MM.1S (cell line): ENCODE measurements around the gene HIPK1.
"Not testable (repeated sequence)": the region's sequence is repeated elsewhere in the genome, so short reads cannot be mapped to it uniquely, and the experiment has no call there.

ENCODE experiments used
- CTCF ChIP-seq: fragments of 300-600 bp; sonication (generic); IDR thresholded peaks from 2 replicates; pipeline ENCODE4 v1.5.1; 2016; ENCODE audit warnings: antibody characterized with exemption, low read length, mixed read lengths
- EZH2 ChIP-seq: fragments of 300-600 bp; sonication (generic); optimal IDR thresholded peaks from 2 replicates; pipeline ENCODE3; 2017; ENCODE audit warnings: low read depth, mild to moderate bottlenecking, antibody characterized with exemption, low read length, mixed read lengths
- EZH2phosphoT487 ChIP-seq: fragments of 300-600 bp; sonication (generic); IDR thresholded peaks from 2 replicates; pipeline ENCODE4 v1.6.1; 2018; ENCODE audit warnings: antibody characterized with exemption, low read length

- not testable (repeated sequence) for TF ChIP-seq CTCF, EZH2phosphoT487, EZH2
Measured at GRCh38 chr1:113948151-113948550, 19.0 kb downstream of the HIPK1 start.
